HEK293 (cell line): ENCODE data around the gene ZDHHC21.

Source experiments
- FEZF1 ChIP-seq: fragments of 450-650 bp; formaldehyde crosslinking; IDR thresholded peaks from 2 replicates; pipeline ENCODE4 v1.5.1; 2016; ENCODE audit warnings: missing biosample characterization, missing genetic modification characterization
- KLF10 ChIP-seq: fragments of 450-650 bp; IDR thresholded peaks from 2 replicates; pipeline ENCODE4 v1.5.1; 2018; ENCODE audit warnings: missing biosample characterization, mild to moderate bottlenecking, missing genetic modification characterization
- MYNN ChIP-seq: fragments of 450-650 bp; formaldehyde crosslinking; IDR thresholded peaks from 2 replicates; pipeline ENCODE4 v1.5.1; 2016; ENCODE audit warnings: missing biosample characterization, missing genetic modification characterization, borderline replicate concordance
- ZNF391 ChIP-seq: fragments of 450-650 bp; formaldehyde crosslinking; IDR thresholded peaks from 2 replicates; pipeline ENCODE4 v1.5.1; 2016; ENCODE audit warnings: low read depth, missing biosample characterization, missing genetic modification characterization, borderline replicate concordance
- ZNF707 ChIP-seq: fragments of 450-650 bp; formaldehyde crosslinking; IDR thresholded peaks from 2 replicates; pipeline ENCODE4 v1.5.1; 2016; ENCODE audit warnings: missing biosample characterization, missing genetic modification characterization
- ZSCAN16 ChIP-seq: fragments of 450-650 bp; formaldehyde crosslinking; IDR thresholded peaks from 2 replicates; pipeline ENCODE4 v1.5.1; 2016; ENCODE audit warnings: missing biosample characterization, missing genetic modification characterization
- TF ChIP-seq, protein P1 (sequence below): fragments of 450-650 bp; formaldehyde crosslinking; IDR thresholded peaks from 2 replicates; pipeline ENCODE4 v1.5.1; 2016; ENCODE audit warnings: missing biosample characterization, missing genetic modification characterization, low read depth
- TF ChIP-seq, protein P2 (sequence below): fragments of 450-650 bp; formaldehyde crosslinking; IDR thresholded peaks from 2 replicates; pipeline ENCODE4 v1.5.1; 2016; ENCODE audit warnings: missing biosample characterization, missing genetic modification characterization

DNA sequence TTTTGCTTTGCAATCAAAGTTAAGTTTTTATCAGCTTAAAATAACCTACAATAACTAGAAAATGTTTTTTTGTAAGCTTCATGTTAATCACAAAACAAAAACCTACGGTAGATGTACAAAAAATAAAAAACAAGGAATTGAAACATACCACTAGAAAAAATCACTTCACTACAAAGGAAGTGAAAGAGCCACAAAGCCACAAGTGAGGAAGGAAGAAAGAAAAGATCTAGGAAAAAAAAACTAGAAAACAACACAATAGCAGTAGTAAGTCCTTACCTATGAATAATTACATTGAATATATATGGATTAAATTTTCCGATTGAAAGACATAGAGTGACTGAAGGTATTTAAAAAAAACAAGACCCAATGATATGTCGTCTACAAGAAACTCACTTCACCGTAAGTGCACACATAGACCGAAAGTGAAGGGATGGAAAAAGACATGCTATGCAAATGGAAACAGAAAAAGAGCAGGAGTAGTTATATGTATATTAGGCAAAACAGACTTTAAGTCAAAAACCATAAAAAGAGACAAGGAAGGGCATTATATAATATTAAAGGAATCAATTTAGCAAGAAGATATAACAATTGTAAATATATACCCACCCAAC is 13.4 kb upstream of the ZDHHC21 start:
- TF ChIP-seq KLF10, result no peak
- no peak for TF ChIP-seq ZNF707 (tag by site-specific recombination)
- TF ChIP-seq FEZF1, result no peak
- no peak for TF ChIP-seq ZSCAN16 (tag by site-specific recombination)
- no peak for TF ChIP-seq MYNN (tag by site-specific recombination)
- TF ChIP-seq, protein P1, sequence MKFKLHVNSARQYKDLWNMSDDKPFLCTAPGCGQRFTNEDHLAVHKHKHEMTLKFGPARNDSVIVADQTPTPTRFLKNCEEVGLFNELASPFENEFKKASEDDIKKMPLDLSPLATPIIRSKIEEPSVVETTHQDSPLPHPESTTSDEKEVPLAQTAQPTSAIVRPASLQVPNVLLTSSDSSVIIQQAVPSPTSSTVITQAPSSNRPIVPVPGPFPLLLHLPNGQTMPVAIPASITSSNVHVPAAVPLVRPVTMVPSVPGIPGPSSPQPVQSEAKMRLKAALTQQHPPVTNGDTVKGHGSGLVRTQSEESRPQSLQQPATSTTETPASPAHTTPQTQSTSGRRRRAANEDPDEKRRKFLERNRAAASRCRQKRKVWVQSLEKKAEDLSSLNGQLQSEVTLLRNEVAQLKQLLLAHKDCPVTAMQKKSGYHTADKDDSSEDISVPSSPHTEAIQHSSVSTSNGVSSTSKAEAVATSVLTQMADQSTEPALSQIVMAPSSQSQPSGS (tag by site-specific recombination), result no peak
- TF ChIP-seq ZNF391 (tag by site-specific recombination), result no peak
- TF ChIP-seq, protein P2, sequence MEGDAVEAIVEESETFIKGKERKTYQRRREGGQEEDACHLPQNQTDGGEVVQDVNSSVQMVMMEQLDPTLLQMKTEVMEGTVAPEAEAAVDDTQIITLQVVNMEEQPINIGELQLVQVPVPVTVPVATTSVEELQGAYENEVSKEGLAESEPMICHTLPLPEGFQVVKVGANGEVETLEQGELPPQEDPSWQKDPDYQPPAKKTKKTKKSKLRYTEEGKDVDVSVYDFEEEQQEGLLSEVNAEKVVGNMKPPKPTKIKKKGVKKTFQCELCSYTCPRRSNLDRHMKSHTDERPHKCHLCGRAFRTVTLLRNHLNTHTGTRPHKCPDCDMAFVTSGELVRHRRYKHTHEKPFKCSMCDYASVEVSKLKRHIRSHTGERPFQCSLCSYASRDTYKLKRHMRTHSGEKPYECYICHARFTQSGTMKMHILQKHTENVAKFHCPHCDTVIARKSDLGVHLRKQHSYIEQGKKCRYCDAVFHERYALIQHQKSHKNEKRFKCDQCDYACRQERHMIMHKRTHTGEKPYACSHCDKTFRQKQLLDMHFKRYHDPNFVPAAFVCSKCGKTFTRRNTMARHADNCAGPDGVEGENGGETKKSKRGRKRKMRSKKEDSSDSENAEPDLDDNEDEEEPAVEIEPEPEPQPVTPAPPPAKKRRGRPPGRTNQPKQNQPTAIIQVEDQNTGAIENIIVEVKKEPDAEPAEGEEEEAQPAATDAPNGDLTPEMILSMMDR (tag by site-specific recombination), result no peak
